ENCODE data around the gene DNAAF6. TPM values are rescaled to one million over a fixed set of nuclear protein-coding genes. Genes with fewer than 3 reads are reported as not detected.
"Not testable (repeated sequence)": the region's sequence is repeated elsewhere in the genome, so short reads cannot be mapped to it uniquely, and the experiment has no call there.

Gene DNAAF6
- total RNA-seq, 1 donor from 2014 or later: not detected

- Histone ChIP-seq H3K36me3 (ENCODE audit: control insufficient read depth, insufficient read depth, low read length) (no peaks in the 10 kb centered on the region), H3K27me3 (ENCODE audit: control insufficient read depth, insufficient read depth, low read length) (no peaks in the 10 kb centered on the region), H3K4me3 (ENCODE audit: low read depth, low read length) (no peak overlapping the region)
- no peak for DNase-seq (ENCODE audit: low read depth)
- TF ChIP-seq CTCF (IDR thresholded peaks at IDR 0.05; ENCODE audit: insufficient read depth, low read length, poor library complexity, severe bottlenecking): no peak
Observed at GRCh38 chrX:107171369-107172102, 34.9 kb upstream of the DNAAF6 start.

- H3K4me3 ChIP-seq (ENCODE audit: low read depth, low read length): no peak overlapping the region
- TF ChIP-seq CTCF (IDR thresholded peaks at IDR 0.05; ENCODE audit: insufficient read depth, low read length, poor library complexity, severe bottlenecking): no peak
- no peak for DNase-seq (ENCODE audit: low read depth)
- no peaks in the 10 kb centered on the region for H3K27me3 ChIP-seq (ENCODE audit: control insufficient read depth, insufficient read depth, low read length)
- no peaks in the 10 kb centered on the region for H3K36me3 ChIP-seq (ENCODE audit: control insufficient read depth, insufficient read depth, low read length)
Observed at GRCh38 chrX:107197319-107197718, 9.1 kb upstream of the DNAAF6 start.

GRCh38 chrX:107198074-107198473 lies 8.3 kb upstream of the DNAAF6 start:
- not testable (repeated sequence) for DNase-seq (ENCODE audit: low read depth); H3K27me3 ChIP-seq (ENCODE audit: control insufficient read depth, insufficient read depth, low read length); H3K4me3 ChIP-seq (ENCODE audit: low read depth, low read length); H3K36me3 ChIP-seq (ENCODE audit: control insufficient read depth, insufficient read depth, low read length)

- no peak for DNase-seq (ENCODE audit: low read depth)
- Histone ChIP-seq H3K4me3 (ENCODE audit: low read depth, low read length) (no peak overlapping the region), H3K36me3 (ENCODE audit: control insufficient read depth, insufficient read depth, low read length) (no peaks in the 10 kb centered on the region), H3K27me3 (ENCODE audit: control insufficient read depth, insufficient read depth, low read length) (no peaks in the 10 kb centered on the region)
- no peak for TF ChIP-seq CTCF (IDR thresholded peaks at IDR 0.05; ENCODE audit: insufficient read depth, low read length, poor library complexity, severe bottlenecking)
Observed at GRCh38 chrX:107199491-107199890, 6.9 kb upstream of the DNAAF6 start.

- Histone ChIP-seq H3K27me3 (ENCODE audit: control insufficient read depth, insufficient read depth, low read length) (no peaks in the 10 kb centered on the region), H3K4me3 (ENCODE audit: low read depth, low read length) (no peak overlapping the region), H3K36me3 (ENCODE audit: control insufficient read depth, insufficient read depth, low read length) (no peaks in the 10 kb centered on the region)
- DNase-seq (ENCODE audit: low read depth): no peak
- TF ChIP-seq CTCF (IDR thresholded peaks at IDR 0.05; ENCODE audit: insufficient read depth, low read length, poor library complexity, severe bottlenecking): no peak
Observed at GRCh38 chrX:107204068-107204605, 2.3 kb upstream of the DNAAF6 start.

GRCh38 chrX:107206697-107207065 lies 270 bp downstream of the DNAAF6 start:
- Histone ChIP-seq H3K36me3 (ENCODE audit: control insufficient read depth, insufficient read depth, low read length) (no peaks in the 10 kb centered on the region), H3K27me3 (ENCODE audit: control insufficient read depth, insufficient read depth, low read length) (no peaks in the 10 kb centered on the region), H3K4me3 (ENCODE audit: low read depth, low read length) (no peak overlapping the region)
- TF ChIP-seq CTCF (IDR thresholded peaks at IDR 0.05; ENCODE audit: insufficient read depth, low read length, poor library complexity, severe bottlenecking): no peak
- DNase-seq (ENCODE audit: low read depth): no peak

Measured in kidney epithelial cell (primary cell).